WI38 (cell line): Measurements from ENCODE around the gene MAGI1.

Experiments
- H3K4me3 ChIP-seq: 2 replicates; pipeline ENCODE4 v1.5.1; 2011; ENCODE audit warnings: low read depth, mild to moderate bottlenecking, control low read depth, low read length
- CTCF ChIP-seq: IDR thresholded peaks from 2 replicates; pipeline ENCODE4 v1.5.1; 2012; ENCODE audit warnings: low read depth, mild to moderate bottlenecking, control low read depth, low read length

MAGI1 gene

GRCh38 chr3:65433480-65433879 lies 605.2 kb downstream of the MAGI1 start:
- H3K4me3 ChIP-seq, result no peak overlapping the region
- TF ChIP-seq CTCF, result no peak

GRCh38 chr3:65432388-65433003 lies 606.2 kb downstream of the MAGI1 start:
- no peak overlapping the region for H3K4me3 ChIP-seq
- no peak for TF ChIP-seq CTCF

GRCh38 chr3:65425880-65426279 lies 612.8 kb downstream of the MAGI1 start:
- no peak overlapping the region for H3K4me3 ChIP-seq

GRCh38 chr3:65422154-65422553 lies 616.6 kb downstream of the MAGI1 start:
- no peak overlapping the region for H3K4me3 ChIP-seq
- TF ChIP-seq CTCF, result no peak

More at GRCh38 chr3:65425880-65426279, 612.8 kb downstream of the MAGI1 start:
- no peak for TF ChIP-seq CTCF

GRCh38 chr3:65419233-65419632 lies 619.5 kb downstream of the MAGI1 start:
- TF ChIP-seq CTCF, result no peak
- no peak overlapping the region for H3K4me3 ChIP-seq

- no peak overlapping the region for H3K4me3 ChIP-seq
These were observed 624.8 kb downstream of the MAGI1 start for GRCh38 chr3:65413891-65414290.

GRCh38 chr3:65412588-65412987 lies 626.1 kb downstream of the MAGI1 start:
- no peak for TF ChIP-seq CTCF

More at GRCh38 chr3:65413891-65414290, 624.8 kb downstream of the MAGI1 start:
- no peak for TF ChIP-seq CTCF

More at GRCh38 chr3:65412588-65412987, 626.1 kb downstream of the MAGI1 start:
- no peak overlapping the region for H3K4me3 ChIP-seq
